Measurements from ENCODE around the gene RREB1.

RREB1 gene

DNA sequence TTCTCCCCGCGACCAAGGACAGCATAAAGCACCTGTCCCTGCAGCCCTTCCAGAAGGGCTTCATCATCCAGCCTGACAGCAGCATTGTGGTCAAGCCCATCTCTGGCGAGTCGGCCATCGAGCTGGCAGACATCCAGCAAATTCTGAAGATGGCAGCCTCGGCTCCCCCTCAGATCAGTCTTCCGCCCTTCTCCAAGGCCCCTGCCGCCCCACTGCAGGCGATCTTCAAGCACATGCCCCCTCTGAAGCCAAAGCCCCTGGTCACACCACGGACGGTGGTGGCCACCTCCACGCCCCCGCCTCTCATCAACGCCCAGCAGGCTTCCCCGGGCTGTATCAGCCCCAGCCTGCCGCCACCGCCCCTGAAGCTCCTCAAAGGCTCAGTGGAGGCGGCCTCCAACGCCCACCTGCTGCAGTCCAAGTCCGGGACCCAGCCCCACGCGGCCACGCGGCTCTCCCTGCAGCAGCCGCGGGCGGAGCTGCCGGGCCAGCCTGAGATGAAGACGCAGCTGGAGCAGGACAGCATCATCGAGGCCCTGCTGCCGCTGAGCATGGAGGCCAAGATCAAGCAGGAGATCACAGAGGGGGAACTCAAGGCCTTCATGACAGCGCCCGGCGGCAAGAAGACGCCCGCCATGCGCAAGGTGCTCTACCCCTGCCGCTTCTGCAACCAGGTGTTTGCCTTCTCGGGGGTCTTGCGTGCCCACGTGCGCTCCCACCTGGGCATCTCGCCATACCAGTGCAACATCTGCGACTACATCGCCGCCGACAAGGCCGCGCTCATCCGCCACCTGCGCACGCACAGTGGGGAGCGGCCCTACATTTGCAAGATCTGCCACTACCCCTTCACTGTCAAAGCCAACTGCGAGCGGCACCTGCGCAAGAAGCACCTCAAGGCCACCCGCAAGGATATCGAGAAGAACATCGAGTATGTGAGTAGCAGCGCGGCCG, 121.9 kb downstream of the RREB1 start:
- DNase-seq: no peak

DNA sequence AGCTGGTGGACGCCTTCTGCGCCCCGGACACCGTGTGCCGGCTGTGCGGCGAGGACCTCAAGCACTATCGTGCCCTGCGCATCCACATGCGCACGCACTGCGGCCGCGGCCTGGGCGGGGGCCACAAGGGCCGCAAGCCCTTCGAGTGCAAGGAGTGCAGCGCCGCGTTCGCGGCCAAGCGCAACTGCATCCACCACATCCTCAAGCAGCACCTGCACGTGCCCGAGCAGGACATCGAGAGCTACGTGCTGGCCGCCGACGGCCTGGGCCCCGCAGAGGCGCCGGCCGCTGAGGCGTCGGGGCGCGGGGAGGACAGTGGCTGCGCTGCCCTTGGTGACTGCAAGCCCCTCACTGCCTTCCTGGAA, 122.5 kb downstream of the RREB1 start:
- no peak for DNase-seq

DNA sequence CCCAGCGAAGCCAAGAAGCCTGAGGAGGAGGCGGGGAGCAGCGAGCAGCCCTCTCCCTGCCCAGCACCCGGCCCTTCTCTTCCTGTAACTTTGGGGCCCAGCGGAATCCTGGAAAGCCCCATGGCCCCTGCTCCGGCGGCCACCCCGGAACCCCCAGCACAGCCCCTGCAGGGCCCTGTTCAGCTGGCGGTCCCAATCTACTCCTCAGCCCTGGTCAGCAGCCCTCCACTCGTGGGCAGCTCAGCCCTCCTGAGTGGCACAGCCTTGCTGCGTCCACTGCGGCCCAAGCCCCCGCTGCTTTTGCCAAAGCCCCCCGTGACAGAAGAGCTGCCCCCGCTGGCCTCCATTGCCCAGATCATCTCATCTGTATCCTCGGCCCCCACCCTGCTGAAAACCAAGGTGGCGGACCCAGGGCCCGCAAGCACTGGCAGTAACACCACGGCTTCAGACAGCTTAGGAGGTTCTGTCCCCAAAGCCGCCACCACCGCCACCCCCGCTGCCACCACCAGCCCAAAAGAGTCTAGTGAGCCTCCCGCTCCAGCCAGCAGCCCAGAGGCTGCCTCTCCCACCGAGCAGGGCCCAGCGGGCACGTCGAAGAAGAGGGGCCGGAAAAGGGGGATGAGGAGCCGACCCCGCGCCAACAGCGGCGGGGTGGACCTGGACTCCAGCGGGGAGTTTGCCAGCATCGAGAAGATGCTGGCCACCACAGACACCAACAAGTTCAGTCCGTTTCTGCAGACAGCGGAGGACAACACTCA, 123.4 kb downstream of the RREB1 start:
- DNase-seq: no peak

DNA sequence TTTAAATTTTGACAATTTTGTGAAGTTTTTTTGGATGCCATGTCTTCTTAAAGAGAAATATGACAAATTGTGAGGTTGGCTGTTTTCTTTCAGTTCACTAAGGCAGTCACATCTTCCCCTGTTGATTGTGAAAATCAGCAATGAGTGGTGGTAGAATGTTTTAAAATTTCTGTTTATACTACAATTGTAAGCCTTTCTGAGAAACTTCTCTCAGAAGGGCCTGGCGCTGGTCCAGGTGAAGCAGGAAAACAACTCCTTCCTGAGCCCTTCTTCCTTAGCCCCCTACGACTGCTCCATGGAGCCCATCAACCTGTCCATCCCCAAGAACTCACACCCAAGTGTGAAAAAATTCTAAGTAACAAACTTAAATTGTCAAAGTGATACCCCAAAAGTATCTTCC, 124.6 kb downstream of the RREB1 start:
- DNase-seq: no peak

DNA sequence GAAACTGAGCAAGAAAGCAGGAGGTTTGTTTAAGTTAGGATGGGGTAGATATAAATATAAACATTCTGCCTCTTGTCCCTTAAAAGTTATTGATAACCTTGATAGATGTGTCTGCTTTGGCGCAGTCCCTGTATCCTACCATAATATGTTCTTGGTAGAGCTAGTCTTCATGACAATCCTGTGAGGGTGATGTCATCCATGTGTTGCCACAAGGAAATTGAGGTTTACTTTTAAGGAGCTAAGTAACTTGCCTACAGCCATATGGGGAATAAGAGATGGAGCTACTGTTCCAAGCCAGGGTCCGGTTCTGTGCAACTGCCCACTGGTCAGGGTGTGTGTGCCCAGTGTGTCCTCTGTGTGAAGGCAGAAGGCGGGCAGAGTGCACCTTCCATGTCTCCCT, 126.8 kb downstream of the RREB1 start:
- DNase-seq: no peak

DNA sequence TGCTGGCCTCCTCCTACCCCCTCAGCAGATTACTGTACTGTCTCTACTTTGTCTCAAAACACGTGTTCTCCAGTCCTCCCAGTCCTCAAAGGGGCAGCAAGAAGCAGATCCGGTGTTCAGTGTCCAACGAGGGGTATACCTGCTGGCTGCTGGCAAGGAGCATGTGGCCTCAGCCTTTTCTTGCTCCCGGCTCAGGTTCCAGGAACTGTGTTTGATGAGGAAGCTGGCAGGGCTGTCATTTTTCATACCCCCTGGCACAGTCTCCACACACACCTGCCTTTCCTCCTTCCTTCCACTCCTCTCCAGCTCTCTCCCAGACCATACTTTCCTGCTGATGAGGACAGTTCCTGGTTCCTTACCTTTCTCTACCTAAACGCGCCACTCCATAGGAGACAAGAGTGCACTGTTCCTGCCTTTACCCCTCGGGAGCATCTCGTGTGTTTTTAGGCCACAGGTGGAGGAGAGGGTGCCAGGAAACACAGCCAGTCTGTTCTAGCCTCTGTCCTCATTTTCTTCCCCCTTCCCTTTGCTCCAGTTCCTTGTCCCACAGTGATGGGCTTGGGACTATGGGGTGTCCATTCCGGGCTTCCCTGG, 128.0 kb downstream of the RREB1 start:
- no peak for DNase-seq

DNA sequence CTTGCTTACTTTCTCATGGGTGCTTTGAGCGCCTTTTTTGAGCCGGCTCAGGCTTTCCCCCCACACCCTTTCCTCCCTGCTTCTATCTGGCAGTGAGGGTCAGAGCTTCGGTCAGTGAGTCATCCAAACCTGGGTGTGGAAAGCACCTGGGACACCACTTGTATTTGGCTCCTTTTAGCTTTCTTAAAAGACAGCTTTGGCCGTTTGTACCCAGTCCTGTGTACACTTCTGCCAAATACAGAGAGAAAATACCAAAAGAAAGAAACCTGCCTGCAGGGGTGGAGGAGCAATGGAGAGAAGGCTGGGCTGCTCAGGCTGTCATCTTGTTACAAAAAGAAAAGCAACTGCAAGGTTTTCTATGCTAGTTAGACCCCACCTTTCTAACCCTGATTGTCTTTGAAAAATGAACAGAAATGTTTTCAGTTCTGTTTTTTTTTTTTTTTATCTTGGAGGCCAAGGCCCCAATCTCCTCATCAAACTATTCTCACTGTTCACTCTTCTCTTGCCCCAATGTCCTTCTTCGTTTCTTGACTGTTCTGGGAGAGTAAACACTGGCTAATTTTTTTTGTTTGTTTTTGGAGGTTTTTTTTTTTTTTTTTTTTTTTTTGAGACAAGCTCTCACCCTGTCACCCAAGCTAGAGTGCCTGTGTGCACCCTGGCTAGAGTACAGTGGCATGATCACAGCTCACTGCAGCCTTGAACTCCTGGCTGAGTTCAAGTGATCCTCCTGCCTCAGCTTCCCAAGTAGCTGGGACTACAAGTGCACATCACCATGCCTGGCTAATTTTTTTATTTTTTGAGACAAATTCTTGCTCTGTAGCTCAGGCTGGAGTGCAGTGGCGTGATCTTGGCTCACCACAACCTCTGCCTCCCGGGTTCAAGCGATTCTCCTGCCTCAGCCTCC, 128.8 kb downstream of the RREB1 start:
- no peak for DNase-seq

DNA sequence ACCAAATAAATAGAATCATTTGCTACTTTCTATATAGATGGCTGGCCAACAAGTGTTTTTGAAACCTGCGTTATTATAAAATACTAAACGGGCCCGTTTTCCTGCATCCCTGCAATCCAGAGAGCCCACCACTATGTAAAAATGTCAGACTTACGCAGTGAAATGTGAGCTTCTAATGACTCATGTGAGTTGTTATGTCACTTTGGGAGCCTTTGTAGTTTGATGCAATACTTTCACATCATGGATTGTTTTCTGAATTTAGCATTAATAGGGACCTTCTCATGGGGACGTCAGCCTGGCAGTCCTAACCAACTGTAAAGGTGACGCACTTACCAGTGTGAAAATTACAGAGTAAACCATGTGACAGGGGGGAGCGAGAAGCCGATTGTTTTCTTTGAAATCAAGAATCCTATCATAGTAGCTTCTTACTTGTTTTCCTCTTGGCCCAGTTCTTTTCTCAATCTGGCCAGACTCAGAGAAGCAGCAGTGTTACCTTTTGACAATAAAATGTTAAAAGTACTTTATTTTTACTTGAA, 130.0 kb downstream of the RREB1 start:
- DNase-seq: no peak

DNA sequence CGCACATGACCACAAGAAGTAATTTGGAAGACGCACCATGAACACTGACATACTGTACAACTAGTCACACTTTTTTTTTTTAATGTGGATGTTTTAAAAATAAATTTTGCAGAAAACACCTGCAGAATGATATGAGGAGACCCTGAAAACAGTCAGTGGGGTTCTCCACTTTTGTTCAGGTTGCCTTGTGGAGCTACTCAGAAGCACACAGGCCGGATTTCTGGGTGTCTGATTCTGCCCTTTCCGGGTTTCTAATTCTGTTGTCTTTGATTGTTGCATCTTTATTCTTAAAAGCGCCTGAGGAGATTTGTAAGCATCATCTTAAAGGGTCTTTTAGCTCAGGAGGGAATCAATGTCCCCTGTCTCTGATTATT, 130.8 kb downstream of the RREB1 start:
- DNase-seq: no peak

DNA sequence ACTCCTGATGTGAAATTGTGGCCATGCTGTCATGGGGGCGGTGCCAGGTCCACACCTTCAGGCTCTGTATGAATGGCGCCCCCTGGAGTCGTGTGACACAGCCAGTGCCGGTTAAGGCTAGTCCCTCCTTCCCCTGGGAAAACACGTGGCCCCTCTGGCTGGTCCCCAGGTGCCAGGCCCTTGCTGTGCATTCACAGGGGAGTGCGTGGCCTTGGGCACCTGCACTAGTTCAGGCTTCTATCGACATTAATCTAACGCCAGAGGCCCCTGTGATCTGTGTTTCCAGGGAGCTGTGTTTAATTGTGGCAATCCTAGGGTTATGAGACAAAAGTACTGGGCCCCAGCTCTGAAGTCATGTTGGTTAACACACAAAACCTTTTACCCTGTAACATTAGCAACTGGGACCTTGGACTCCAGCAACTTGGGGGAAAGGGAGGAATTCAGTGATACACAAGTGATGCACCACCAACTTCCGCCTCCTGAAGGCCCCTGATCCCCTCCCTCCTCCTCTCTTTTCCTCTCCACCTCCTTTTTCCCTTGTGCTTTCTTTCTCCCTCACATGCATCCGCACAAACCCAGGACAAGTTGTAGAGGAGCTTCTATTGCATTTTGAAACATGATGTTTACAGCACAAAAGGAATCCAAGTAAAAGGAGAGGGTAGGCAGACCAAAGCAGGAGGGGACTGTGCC, 131.3 kb downstream of the RREB1 start:
- peak; percentile 19 to 61 (median 34) for DNase-seq

DNA sequence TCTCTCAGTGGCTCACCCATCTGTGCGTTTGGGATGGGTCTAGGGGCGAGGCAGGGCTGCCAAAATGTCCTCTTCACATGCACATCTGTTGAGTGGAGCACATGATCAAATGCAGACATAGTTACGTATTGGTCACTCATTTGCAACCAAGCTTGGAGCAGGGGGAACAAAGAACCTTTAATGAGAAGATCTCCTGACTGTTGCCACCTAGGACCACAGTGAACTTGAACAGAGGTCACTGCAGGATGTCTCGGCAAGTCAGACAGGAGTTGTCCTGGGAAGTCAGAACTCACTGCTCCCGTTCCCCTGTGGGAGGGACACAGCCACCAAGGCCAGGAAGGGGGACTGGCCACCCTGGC, 131.8 kb downstream of the RREB1 start:
- no peak for DNase-seq

DNA sequence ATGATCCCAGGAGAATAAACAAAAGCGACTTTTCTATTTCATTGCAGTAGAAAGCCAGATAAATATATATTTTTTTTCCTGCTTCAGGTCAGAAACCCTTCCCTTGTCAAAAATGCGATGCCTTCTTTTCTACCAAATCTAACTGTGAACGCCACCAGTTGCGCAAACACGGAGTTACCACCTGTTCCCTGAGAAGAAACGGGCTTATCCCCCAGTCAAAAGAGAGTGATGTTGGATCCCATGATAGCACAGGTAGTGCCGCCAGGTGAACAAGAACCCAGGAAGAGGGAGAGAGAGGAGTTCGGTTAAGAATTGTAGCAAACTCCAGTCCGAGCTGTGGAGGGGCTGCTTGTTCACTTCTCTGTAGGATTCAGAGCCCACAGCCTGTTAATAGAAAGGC, 132.6 kb downstream of the RREB1 start:
- no peak for DNase-seq

DNA sequence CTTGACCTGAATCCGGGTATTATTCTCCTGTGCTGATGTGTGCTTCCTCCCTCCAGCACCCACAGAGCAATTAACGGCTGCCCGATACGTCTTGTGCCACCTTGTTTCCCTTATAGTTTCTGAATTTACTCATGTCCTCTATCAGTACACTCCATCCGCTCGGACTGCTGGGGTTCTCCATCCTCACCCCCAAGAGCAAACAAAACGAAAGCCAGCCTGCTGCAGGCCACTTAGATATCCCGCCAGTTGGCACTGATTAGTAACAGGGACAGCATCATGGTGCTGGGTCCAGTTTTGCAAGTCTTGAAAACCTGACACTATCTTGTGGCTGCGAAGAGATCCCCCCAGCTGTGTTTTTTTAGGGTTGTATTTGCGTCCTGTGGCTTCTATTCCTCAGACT, 133.4 kb downstream of the RREB1 start:
- DNase-seq: no peak

DNA sequence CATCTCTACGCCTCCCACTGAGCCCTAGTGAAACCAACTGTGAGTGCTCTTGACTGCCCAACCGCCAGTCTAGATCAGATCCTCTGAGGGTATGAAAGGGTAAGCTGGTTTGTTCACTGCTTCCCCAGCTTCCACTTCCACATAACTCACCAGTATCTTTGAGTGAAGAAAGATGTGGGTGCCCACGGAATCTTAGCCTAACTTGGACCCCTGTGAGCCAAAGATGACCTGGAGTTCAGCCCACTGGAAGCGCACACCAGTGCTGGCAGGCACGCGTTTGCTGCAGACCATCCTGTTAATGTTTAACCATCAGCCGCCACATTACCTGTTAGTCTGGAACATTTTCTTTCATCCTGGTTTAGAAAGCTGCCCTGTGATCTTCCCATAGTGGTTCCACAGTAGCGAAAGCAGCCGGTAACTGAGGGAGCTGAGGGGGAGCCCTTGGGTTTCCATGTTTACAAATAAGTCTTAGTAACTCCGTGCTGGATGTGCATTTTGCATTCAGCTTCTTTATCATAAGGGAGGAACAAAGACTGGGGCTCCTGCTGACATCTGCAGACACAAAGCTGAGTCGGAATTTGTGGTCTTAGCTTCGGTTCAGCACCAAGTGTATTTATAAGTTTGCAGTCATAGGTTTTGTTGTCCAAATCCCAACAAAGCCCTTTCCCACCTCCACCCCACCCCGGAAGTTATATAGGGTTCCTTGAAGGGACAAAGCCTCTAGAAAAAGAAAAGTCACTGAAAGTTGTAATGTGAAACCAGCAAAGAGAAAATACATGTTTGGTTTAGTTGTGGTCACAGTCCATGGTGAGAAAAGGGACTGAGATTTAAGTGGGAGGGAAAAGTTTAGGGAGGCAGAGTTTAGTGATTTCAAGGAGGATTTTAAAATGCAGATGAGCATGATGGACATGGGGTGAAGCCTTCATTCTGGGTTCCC, 134.2 kb downstream of the RREB1 start:
- no peak for DNase-seq

DNA sequence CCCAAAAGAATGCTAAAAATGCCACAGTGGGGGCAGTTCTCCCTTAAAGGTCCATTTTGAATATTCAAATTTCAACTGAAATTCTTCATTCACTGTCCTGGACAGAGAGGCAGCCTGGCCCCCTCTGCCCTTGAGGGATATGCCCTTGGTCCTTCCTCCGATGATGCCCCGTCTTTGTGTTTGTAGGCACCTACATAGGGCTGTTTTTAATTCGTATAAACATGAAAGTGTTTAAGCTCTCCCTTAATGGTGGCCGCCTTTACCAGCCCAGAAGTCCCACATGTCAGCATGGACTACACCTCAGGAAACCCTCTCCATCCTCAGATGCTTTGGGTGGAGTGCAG, 135.0 kb downstream of the RREB1 start:
- DNase-seq: no peak

DNA sequence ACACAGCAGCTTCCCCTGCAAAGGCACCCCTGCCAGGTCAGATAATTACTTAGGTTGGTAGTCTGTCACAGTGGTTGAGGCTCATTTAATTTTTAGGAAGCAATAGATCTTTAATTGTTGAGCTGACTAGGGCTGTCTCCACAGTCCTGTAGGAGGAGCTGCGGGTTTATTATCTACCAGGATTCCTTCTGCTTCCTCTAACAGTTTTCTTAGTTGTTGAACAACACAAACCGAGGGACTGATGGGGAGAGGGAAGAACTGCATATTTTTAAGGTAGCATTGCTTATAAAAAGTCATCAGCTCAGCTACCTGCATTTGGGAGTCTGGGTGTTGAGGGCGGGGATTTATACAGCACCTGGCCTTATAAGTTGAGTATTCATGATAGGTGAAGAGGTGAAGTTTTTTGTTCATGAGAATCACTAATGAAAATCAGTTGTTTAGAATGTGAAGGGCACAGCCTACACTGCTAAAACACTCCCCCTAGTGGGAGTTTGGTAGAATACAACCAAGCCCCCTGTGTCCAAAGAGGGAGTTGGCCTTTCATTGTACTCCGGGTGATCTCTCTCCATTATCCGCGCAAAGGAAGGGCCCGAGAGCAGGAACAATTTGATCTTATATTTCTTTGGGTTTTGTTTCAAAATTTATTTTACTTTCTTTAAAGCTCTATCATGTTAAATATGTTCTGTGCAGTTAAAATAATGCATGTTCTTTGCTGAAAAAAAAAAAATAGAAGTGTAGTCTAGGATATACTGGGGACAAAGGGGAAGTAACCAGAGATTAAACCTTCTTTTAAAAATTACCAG, 135.6 kb downstream of the RREB1 start:
- no peak for DNase-seq

DNA sequence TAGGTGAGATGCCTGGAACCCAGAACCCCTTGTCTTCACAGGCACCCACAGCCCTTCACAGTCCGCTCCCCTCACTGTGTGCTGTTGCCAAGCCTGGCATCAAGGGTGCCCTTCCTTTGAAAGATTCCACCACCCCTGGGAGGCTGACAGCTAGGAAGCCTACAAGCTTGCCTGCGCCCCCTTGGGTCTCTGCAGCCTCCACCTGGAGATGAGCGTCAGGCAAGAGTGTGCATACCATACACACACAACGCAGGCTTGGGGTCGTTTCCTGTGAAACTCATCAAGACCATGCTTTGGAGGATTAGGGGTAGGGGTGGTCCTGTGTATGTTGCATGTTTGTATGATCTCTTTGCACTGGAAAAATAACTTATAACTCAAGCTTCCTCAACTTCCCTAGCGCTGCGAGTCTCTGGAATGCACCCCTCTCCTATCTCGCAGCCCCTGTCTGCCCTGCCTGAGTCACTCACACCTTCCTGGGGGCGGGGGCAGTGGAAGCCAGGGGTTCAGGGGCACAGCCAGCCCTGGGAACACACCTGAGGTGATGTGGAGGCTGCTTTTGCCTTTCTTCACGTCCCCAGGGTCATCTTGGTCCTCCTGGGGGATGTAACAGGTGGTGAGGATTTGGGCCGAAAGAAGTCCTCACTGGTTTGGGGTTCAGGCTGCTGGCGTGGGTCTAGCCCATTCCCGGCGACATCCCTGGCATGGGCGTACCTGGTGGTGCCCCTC, 138.1 kb downstream of the RREB1 start:
- no peak for DNase-seq

DNA sequence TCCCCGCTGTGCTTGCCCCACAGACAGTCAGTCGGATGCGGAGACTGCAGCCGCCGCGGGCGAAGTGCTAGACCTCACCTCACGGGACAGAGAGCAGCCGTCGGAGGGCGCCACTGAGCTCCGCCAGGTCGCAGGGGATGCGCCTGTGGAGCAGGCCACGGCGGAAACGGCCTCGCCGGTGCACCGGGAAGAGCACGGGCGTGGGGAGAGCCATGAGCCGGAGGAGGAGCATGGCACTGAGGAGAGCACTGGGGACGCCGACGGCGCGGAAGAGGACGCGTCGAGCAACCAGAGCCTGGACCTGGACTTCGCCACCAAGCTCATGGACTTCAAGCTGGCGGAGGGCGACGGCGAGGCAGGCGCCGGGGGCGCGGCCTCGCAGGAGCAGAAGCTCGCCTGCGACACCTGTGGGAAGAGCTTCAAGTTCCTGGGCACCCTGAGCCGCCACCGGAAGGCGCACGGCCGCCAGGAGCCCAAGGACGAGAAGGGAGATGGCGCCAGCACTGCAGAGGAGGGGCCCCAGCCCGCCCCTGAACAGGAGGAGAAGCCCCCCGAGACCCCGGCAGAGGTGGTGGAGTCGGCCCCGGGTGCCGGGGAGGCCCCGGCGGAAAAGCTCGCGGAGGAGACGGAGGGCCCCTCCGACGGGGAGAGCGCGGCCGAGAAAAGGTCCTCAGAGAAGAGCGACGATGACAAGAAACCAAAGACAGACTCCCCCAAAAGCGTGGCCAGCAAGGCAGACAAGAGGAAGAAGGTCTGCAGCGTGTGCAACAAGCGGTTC, 138.8 kb downstream of the RREB1 start:
- no peak for DNase-seq

DNA sequence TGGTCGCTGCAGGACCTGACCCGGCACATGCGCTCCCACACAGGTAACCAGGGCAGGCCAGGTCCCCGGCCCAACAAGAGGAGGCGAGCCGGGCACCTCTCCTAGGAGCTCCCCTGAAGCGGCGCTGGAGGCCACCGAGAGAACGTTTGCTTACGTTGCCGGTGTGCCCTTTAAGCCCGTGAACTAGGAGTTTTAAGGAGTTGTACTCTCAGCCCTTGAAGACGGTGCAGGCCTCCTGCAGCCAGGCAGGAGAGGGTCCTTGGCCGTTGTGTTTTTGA, 139.4 kb downstream of the RREB1 start:
- no peak for DNase-seq
